Gastroesophageal sphincter (tissue), 4 donors: ENCODE measurements around the gene RASSF1. TPM values are rescaled to one million over a fixed set of nuclear protein-coding genes. Genes with fewer than 3 reads are reported as not detected.

Experiments used
- ATAC-seq: fragments of 150-250 bp; one replicate; pipeline ENCODE4 v1.9.1; 2016; ENCODE audit warnings: mild to moderate bottlenecking, moderate library complexity
- H3K27ac ChIP-seq, 4 donors: fragments of 200-600 bp; sonication (generic) in 3 of 4; 1 replicate in 3 of 4; 2 replicates in 1 of 4; pipeline ENCODE4 v1.5.1; 2016 to 2019
- H3K27me3 ChIP-seq: fragments of 200-600 bp; sonication (generic); one replicate; pipeline ENCODE4 v1.5.1; 2019
- H3K36me3 ChIP-seq, 2 donors: fragments of 200-600 bp; sonication (generic); one replicate each; pipeline ENCODE4 v1.5.1; 2019; ENCODE audit warnings: control low read depth in 1 of 2
- H3K4me1 ChIP-seq, 3 donors: fragments of 200-600 bp; sonication (generic); 1 replicate in 2 of 3; 2 replicates in 1 of 3; pipeline ENCODE4 v1.5.1; 2016 to 2019; ENCODE audit warnings: control low read depth in 2 of 3
- H3K4me3 ChIP-seq, 2 donors: fragments of 200-600 bp; sonication (generic); one replicate each; pipeline ENCODE4 v1.5.1; 2019; ENCODE audit warnings: mild to moderate bottlenecking in 1 of 2, moderate library complexity in 1 of 2
- H3K9me3 ChIP-seq, 3 donors: fragments of 200-600 bp; sonication (generic); one replicate each; pipeline ENCODE4 v1.5.1; 2017 to 2019; ENCODE audit warnings: control low read depth in 2 of 3
- EP300 ChIP-seq: sonication (generic); formaldehyde crosslinking; IDR thresholded peaks from one replicate; pipeline ENCODE4 v1.6.1; 2017; ENCODE audit warnings: antibody characterized with exemption, mild to moderate bottlenecking
- POLR2A ChIP-seq, 2 donors: fragments of 450-650 bp; IDR thresholded peaks; one replicate each; pipeline ENCODE4 v1.6.1; 2017; ENCODE audit warnings: antibody characterized with exemption in 2 of 2, mild to moderate bottlenecking in 2 of 2, moderate library complexity in 1 of 2
- POLR2AphosphoS5 ChIP-seq: sonication (generic); formaldehyde crosslinking; IDR thresholded peaks from one replicate; pipeline ENCODE4 v1.6.1; 2017; ENCODE audit warnings: antibody characterized with exemption
- WGBS, 2 donors: methylation state at CpG; one replicate each; pipeline ENCODE4 v1.1.5; 2018; ENCODE audit warnings: low coverage in 1 of 2; 5-methylcytosine and 5-hydroxymethylcytosine counted together
- total RNA-seq, 4 donors: library from RNA; depleted of rRNA; stranded (reverse); fragments of >200 nt; gene quantifications; one replicate each; pipeline ENCODE4 v1.1.0, GENCODE V29; 2016
- TF ChIP-seq, protein P1 (sequence below), 4 experiments: fragments of 200-600 bp in 2 of 4; fragments of 450-650 bp in 2 of 4; sonication (generic) in 1 of 4; IDR thresholded peaks; one replicate each; pipeline ENCODE4 v1.5.1; 2017 to 2019; ENCODE audit warnings: antibody characterized with exemption in 4 of 4, mild to moderate bottlenecking in 2 of 4, moderate library complexity in 2 of 4

RASSF1 gene
- total RNA-seq, 4 donors from 2014 or later: 24.5 to 40.3 (median 26.9) TPM

DNA sequence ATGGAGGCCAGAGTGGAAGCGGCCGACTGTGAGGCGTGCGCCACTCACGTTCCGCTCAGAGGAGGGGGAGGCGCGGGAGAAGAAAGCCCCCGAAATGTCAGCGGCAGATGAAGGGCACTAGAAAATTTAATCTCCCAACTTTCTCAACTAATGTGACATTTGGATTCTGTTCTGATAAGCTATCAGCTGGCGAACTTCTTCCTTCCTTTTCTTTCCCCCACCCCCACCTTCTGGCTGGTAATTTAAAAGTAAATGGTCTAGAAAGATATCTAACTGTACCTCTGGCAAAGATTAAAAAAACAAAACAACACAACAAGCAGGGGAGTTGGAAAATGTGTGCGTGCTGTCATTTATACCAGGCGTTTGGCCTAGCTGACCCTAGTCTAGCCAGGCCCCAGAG lies 45.1 kb upstream of the RASSF1 start:
- Histone ChIP-seq H3K36me3 (no peaks in the 10 kb centered on the region), H3K27me3 (no peaks in the 10 kb centered on the region), H3K4me1 (peaks cover 0 to 2% (median 0%) of the 10 kb centered on the region in 3 donors), H3K27ac (no peak overlapping the region), H3K4me3 (no peak overlapping the region), H3K9me3 (no peaks in the 10 kb centered on the region)
- 82 to 88% methylated on average over 2 to 13 of the region's 13 CpGs for WGBS, 2 donors
- ATAC-seq: no peak
- TF ChIP-seq EP300 (no peak), POLR2A (IDR thresholded peaks at IDR 0.05) (no peak), POLR2AphosphoS5 (no peak)
- TF ChIP-seq, protein P1, sequence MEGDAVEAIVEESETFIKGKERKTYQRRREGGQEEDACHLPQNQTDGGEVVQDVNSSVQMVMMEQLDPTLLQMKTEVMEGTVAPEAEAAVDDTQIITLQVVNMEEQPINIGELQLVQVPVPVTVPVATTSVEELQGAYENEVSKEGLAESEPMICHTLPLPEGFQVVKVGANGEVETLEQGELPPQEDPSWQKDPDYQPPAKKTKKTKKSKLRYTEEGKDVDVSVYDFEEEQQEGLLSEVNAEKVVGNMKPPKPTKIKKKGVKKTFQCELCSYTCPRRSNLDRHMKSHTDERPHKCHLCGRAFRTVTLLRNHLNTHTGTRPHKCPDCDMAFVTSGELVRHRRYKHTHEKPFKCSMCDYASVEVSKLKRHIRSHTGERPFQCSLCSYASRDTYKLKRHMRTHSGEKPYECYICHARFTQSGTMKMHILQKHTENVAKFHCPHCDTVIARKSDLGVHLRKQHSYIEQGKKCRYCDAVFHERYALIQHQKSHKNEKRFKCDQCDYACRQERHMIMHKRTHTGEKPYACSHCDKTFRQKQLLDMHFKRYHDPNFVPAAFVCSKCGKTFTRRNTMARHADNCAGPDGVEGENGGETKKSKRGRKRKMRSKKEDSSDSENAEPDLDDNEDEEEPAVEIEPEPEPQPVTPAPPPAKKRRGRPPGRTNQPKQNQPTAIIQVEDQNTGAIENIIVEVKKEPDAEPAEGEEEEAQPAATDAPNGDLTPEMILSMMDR (IDR thresholded peaks at IDR 0.05): no peak

DNA sequence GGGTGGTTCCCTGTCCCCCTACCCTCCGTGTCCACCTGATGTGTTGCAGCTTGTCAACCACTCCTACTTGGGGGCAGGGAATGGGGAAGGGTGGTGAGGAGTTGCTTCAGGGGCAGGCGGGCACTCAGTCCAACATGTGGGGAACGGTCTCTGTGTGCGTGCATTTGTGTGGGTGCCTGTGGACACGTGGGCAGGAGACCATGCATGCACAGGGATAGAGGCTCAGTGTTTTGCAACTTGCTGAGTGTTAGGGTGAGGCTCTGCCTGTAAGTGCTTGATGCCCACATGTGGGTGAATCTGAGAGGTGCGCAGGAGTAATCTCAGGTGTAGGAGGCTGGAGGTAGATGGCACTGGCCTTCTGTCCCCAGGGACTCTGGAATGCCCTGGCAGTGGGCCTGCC lies 43.1 kb upstream of the RASSF1 start:
- 50% methylated on average over 1 of the region's 6 CpGs; no CpG with 5 or more reads in 1 of the 2 donors for WGBS, 2 donors

GRCh38 chr3:50382722-50383121 lies 42.1 kb upstream of the RASSF1 start:
- no peak overlapping the region for H3K4me3 ChIP-seq
- no peaks in the 10 kb centered on the region for H3K36me3 ChIP-seq
- H3K27me3 ChIP-seq: no peaks in the 10 kb centered on the region
- no peak overlapping the region for H3K27ac ChIP-seq
- H3K9me3 ChIP-seq: no peaks in the 10 kb centered on the region
- H3K4me1 ChIP-seq: no peaks in the 10 kb centered on the region
- ATAC-seq: no peak
- WGBS, 2 donors: 100% methylated on average over 4 of the region's 12 CpGs; no CpG with 5 or more reads in 1 of the 2 donors
- TF ChIP-seq POLR2AphosphoS5 (no peak), EP300 (no peak), POLR2A (IDR thresholded peaks at IDR 0.05) (no peak)
- TF ChIP-seq, protein P1 (IDR thresholded peaks at IDR 0.05): no peak

More for the DNA sequence above, 43.1 kb upstream of the RASSF1 start:
- H3K4me1 ChIP-seq: no peaks in the 10 kb centered on the region
- no peaks in the 10 kb centered on the region for H3K9me3 ChIP-seq
- H3K27ac ChIP-seq: no peak overlapping the region
- no peak overlapping the region for H3K4me3 ChIP-seq
- no peak for ATAC-seq
- TF ChIP-seq, protein P1 (IDR thresholded peaks at IDR 0.05): no peak
- TF ChIP-seq POLR2AphosphoS5 (no peak), POLR2A (IDR thresholded peaks at IDR 0.05) (no peak), EP300 (no peak)
- no peaks in the 10 kb centered on the region for H3K27me3 ChIP-seq
- no peaks in the 10 kb centered on the region for H3K36me3 ChIP-seq

- Histone ChIP-seq H3K27me3 (no peaks in the 10 kb centered on the region), H3K36me3 (no peaks in the 10 kb centered on the region), H3K9me3 (no peaks in the 10 kb centered on the region), H3K4me1 (no peaks in the 10 kb centered on the region), H3K27ac (no peak overlapping the region), H3K4me3 (no peak overlapping the region)
- 100% methylated on average over 1 of the region's 4 CpGs; no CpG with 5 or more reads in 1 of the 2 donors for WGBS, 2 donors
- ATAC-seq: no peak
- TF ChIP-seq, protein P1 (IDR thresholded peaks at IDR 0.05): no peak
- TF ChIP-seq EP300: no peak
- no peak for TF ChIP-seq POLR2AphosphoS5
- no peak for TF ChIP-seq POLR2A (IDR thresholded peaks at IDR 0.05)
Observed at GRCh38 chr3:50381383-50381782, 40.7 kb upstream of the RASSF1 start.

GRCh38 chr3:50380405-50381085 lies 39.9 kb upstream of the RASSF1 start:
- H3K27me3 ChIP-seq: no peaks in the 10 kb centered on the region
- H3K4me1 ChIP-seq: no peaks in the 10 kb centered on the region
- no peaks in the 10 kb centered on the region for H3K36me3 ChIP-seq
- WGBS, 2 donors: 86% methylated on average over 10 of the region's 17 CpGs; no CpG with 5 or more reads in 1 of the 2 donors
- ATAC-seq: no peak
- H3K9me3 ChIP-seq: no peaks in the 10 kb centered on the region
- TF ChIP-seq POLR2A (IDR thresholded peaks at IDR 0.05) (no peak), EP300 (no peak), POLR2AphosphoS5 (no peak)
- TF ChIP-seq, protein P1 (IDR thresholded peaks at IDR 0.05): no peak
- no peak overlapping the region for H3K27ac ChIP-seq
- no peak overlapping the region for H3K4me3 ChIP-seq
